ENCODE data around the gene GNAI2.

Gene GNAI2

DNA sequence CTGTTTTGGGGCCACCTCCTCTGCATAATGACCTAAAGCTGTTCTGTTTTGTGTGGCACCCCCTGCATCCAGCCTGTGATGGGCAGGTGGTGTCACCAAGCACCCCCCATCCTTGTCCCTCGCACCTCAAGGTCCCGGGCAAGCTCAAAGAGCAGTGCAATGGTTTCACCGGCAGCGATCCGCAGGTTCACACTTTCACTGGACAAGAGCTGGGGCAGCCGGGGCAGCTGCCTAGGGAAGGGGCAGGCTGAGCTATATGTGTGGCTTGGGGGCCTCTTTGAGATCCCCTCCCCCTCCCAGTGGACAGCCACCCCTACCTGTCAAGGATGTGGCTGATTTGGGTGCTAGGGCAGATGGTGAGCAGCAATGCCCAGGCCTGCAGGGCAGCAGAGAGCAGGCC lies 53.1 kb downstream of the GNAI2 start:
- H2AFZ ChIP-seq (ENCODE audit: low read length), result no peak overlapping the region
- H3K9ac ChIP-seq (ENCODE audit: low read depth, low read length, poor library complexity, severe bottlenecking), result no peak overlapping the region
- TF ChIP-seq, protein P1, sequence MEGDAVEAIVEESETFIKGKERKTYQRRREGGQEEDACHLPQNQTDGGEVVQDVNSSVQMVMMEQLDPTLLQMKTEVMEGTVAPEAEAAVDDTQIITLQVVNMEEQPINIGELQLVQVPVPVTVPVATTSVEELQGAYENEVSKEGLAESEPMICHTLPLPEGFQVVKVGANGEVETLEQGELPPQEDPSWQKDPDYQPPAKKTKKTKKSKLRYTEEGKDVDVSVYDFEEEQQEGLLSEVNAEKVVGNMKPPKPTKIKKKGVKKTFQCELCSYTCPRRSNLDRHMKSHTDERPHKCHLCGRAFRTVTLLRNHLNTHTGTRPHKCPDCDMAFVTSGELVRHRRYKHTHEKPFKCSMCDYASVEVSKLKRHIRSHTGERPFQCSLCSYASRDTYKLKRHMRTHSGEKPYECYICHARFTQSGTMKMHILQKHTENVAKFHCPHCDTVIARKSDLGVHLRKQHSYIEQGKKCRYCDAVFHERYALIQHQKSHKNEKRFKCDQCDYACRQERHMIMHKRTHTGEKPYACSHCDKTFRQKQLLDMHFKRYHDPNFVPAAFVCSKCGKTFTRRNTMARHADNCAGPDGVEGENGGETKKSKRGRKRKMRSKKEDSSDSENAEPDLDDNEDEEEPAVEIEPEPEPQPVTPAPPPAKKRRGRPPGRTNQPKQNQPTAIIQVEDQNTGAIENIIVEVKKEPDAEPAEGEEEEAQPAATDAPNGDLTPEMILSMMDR (conservative IDR thresholded peaks at IDR 0.05; ENCODE audit: low read length), result no peak
- TF ChIP-seq EZH2phosphoT487 (IDR thresholded peaks at IDR 0.05; ENCODE audit: borderline replicate concordance), result no peak
- H3K36me3 ChIP-seq (ENCODE audit: insufficient read depth, low read length), result peaks cover 12% of the 10 kb centered on the region; the same call in 1 of the 2 replicates
- peaks cover 18% of the 10 kb centered on the region for H3K4me1 ChIP-seq (ENCODE audit: insufficient read depth, low read length, poor library complexity, severe bottlenecking)
- peaks cover 3% of the 10 kb centered on the region for H4K20me1 ChIP-seq (ENCODE audit: insufficient read depth, low read length, poor library complexity, severe bottlenecking)
- H3K79me2 ChIP-seq (ENCODE audit: insufficient read depth, low read length), result peaks cover 26% of the 10 kb centered on the region
- no peaks in the 10 kb centered on the region for H3F3A ChIP-seq (ENCODE audit: low read depth)
- H3K9me2 ChIP-seq (replicated peaks; ENCODE audit: low read depth, low read length), result no peaks in the 10 kb centered on the region
- no peak overlapping the region for H3K4me2 ChIP-seq (ENCODE audit: low read depth, low read length, poor library complexity, severe bottlenecking)
- no peaks in the 10 kb centered on the region for H3K27me3 ChIP-seq (ENCODE audit: insufficient read depth, low read length, poor library complexity, severe bottlenecking)
- H3K4me3 ChIP-seq (ENCODE audit: low read length, poor library complexity, severe bottlenecking), result no peak overlapping the region
- no peaks in the 10 kb centered on the region for H3K9me3 ChIP-seq (ENCODE audit: insufficient read depth, low read depth, low read length)

DNA sequence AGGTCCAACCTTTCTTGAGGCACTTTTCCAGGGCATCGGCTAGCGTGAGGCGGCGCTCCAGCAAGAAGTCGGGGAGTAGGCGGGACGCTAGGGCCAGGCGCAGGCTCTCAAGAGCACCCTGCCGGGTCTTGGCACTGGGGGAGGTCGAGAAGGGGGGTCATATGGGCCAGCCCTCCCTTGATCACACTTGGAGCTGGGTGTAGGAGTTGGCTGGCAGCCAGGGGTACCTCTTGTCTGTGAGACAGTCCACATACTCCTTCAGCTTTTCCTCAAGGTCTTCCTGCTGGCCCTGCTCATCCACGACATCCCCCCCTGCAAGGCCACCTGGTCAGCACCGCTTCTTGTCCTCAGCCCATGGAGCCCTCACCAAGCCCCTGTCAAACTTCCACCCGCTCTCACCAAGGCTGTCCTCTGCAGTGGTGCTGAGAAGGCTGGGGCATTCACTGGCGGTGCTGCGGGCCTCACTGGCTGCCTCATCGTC lies 54.2 kb downstream of the GNAI2 start:
- no peaks in the 10 kb centered on the region for H3K27me3 ChIP-seq (ENCODE audit: insufficient read depth, low read length, poor library complexity, severe bottlenecking)
- H2AFZ ChIP-seq (ENCODE audit: low read length), result no peak overlapping the region
- no peaks in the 10 kb centered on the region for H3K9me2 ChIP-seq (replicated peaks; ENCODE audit: low read depth, low read length)
- TF ChIP-seq, protein P1 (conservative IDR thresholded peaks at IDR 0.05; ENCODE audit: low read length), result no peak
- no peak for TF ChIP-seq EZH2phosphoT487 (IDR thresholded peaks at IDR 0.05; ENCODE audit: borderline replicate concordance)
- no peaks in the 10 kb centered on the region for H3K9me3 ChIP-seq (ENCODE audit: insufficient read depth, low read depth, low read length)
- H3K36me3 ChIP-seq (ENCODE audit: insufficient read depth, low read length), result peaks cover 12% of the 10 kb centered on the region; the same call in 1 of the 2 replicates
- peak overlapping the region; percentile 91 for H3K4me3 ChIP-seq (ENCODE audit: low read length, poor library complexity, severe bottlenecking)
- H3K4me2 ChIP-seq (ENCODE audit: low read depth, low read length, poor library complexity, severe bottlenecking), result peak overlapping the region; percentile 86
- peaks cover 3% of the 10 kb centered on the region for H4K20me1 ChIP-seq (ENCODE audit: insufficient read depth, low read length, poor library complexity, severe bottlenecking)
- H3K4me1 ChIP-seq (ENCODE audit: insufficient read depth, low read length, poor library complexity, severe bottlenecking), result peaks cover 18% of the 10 kb centered on the region
- H3K9ac ChIP-seq (ENCODE audit: low read depth, low read length, poor library complexity, severe bottlenecking), result peak overlapping the region; percentile 44
- H3F3A ChIP-seq (ENCODE audit: low read depth), result no peaks in the 10 kb centered on the region
- H3K79me2 ChIP-seq (ENCODE audit: insufficient read depth, low read length), result peaks cover 26% of the 10 kb centered on the region

DNA sequence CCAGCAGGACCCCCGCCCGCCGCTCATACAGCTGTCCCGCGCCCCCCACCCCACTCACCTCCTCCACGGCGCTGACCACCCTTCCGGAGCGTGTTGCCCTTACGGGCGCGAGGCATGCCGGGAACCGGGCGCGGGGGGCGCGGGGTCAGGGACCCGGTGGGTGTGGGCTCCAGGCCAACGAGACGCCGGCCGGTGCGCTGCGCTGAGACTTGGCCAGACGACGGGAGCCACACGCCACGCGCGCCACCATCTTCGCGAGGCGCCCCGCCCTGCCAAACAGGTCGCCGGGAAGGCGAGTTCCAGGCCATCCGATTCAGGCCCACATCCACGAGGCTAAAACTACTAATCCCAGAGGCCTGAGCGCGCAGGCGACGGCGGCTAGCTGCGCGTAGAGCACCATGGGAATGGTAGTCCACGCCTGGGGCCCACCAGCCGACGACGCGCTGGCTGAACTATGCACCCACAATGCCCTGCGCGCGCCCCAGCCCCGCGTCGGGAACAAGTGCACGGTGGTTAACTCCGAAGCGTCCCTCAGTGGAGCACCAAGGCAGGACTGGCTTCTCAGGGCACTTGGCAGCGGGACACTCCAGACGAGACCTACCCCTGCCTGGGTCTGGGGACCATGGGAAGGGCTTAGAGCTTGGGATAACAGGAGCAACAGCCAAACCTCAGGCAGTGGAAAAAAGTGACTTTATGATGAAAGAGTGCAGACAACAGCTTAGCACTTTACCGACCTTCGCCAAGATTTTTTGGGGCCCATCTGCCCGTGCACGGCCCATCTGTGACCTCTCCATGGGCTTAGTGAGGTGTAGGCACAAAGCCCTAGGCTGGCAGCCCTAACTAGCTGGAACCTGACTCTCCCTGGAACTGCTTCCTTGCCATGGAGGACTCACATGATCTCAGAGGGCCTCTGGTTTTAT lies 56.4 kb downstream of the GNAI2 start, which contains the start of gene IFRD2:
Gene IFRD2 (minus strand): TSS at position 271 of the 920 bp plus-strand sequence. CDS start 155 bp downstream, at position 116.
- Histone ChIP-seq H3K27me3 (ENCODE audit: insufficient read depth, low read length, poor library complexity, severe bottlenecking) (no peaks in the 10 kb centered on the region), H4K20me1 (ENCODE audit: insufficient read depth, low read length, poor library complexity, severe bottlenecking) (peaks cover 3% of the 10 kb centered on the region)

More for the DNA sequence above, 56.4 kb downstream of the GNAI2 start, which contains the start of gene IFRD2:
- Histone ChIP-seq H3K36me3 (ENCODE audit: insufficient read depth, low read length) (peaks cover 12% of the 10 kb centered on the region; the same call in 1 of the 2 replicates), H3K79me2 (ENCODE audit: insufficient read depth, low read length) (peaks cover 32% of the 10 kb centered on the region), H3K9me3 (ENCODE audit: insufficient read depth, low read depth, low read length) (no peaks in the 10 kb centered on the region), H3K4me3 (ENCODE audit: low read length, poor library complexity, severe bottlenecking) (peak within 1 kb of the TSS; percentile 91), H3K9me2 (replicated peaks; ENCODE audit: low read depth, low read length) (no peaks in the 10 kb centered on the region), H3K4me2 (ENCODE audit: low read depth, low read length, poor library complexity, severe bottlenecking) (peak within 1 kb of the TSS; percentile 86), H3F3A (ENCODE audit: low read depth) (no peaks in the 10 kb centered on the region), H2AFZ (ENCODE audit: low read length) (peak within 1 kb of the TSS; percentile 65), H3K4me1 (ENCODE audit: insufficient read depth, low read length, poor library complexity, severe bottlenecking) (peaks cover 20% of the 10 kb centered on the region), H3K9ac (ENCODE audit: low read depth, low read length, poor library complexity, severe bottlenecking) (peak within 1 kb of the TSS; percentile 76)
- TF ChIP-seq, protein P1 (conservative IDR thresholded peaks at IDR 0.05; ENCODE audit: low read length), result peak; percentile 17
- no peak for TF ChIP-seq EZH2phosphoT487 (IDR thresholded peaks at IDR 0.05; ENCODE audit: borderline replicate concordance)
